HPDE6-E6E7 (cell line): Measurements from ENCODE around the gene AMER1.

Experiments used
- DNase-seq: peaks from one replicate; pipeline ENCODE4 v3.0.0; 2011; ENCODE audit warnings: missing footprints; ENCODE audit errors: extremely low spot score

Gene AMER1

GRCh38 chrX:64184396-64184795 lies 21.1 kb downstream of the AMER1 start:
- DNase-seq = no peak

- DNase-seq = no peak
Observed at GRCh38 chrX:64182208-64182607, 23.3 kb downstream of the AMER1 start.

GRCh38 chrX:64176876-64177275 lies 28.6 kb downstream of the AMER1 start:
- DNase-seq = no peak

- no peak for DNase-seq
Observed at GRCh38 chrX:64169988-64170387, 35.5 kb downstream of the AMER1 start.

GRCh38 chrX:64152857-64153256 lies 52.7 kb downstream of the AMER1 start:
- no peak for DNase-seq

- DNase-seq = no peak
Observed at GRCh38 chrX:64151911-64152310, 53.6 kb downstream of the AMER1 start.

GRCh38 chrX:64150775-64151174 lies 54.7 kb downstream of the AMER1 start:
- DNase-seq = no peak
